NOMO-1 treated with DMSO at 0.1 percent for 48 hours (cell line): ENCODE measurements around the gene LIFR.

Source experiments
- DNase-seq: peaks from one replicate; lab custom pipeline; 2025; ENCODE audit not compliant: unreplicated experiment; lab: John Stamatoyannopoulos, UW

Gene LIFR

DNA sequence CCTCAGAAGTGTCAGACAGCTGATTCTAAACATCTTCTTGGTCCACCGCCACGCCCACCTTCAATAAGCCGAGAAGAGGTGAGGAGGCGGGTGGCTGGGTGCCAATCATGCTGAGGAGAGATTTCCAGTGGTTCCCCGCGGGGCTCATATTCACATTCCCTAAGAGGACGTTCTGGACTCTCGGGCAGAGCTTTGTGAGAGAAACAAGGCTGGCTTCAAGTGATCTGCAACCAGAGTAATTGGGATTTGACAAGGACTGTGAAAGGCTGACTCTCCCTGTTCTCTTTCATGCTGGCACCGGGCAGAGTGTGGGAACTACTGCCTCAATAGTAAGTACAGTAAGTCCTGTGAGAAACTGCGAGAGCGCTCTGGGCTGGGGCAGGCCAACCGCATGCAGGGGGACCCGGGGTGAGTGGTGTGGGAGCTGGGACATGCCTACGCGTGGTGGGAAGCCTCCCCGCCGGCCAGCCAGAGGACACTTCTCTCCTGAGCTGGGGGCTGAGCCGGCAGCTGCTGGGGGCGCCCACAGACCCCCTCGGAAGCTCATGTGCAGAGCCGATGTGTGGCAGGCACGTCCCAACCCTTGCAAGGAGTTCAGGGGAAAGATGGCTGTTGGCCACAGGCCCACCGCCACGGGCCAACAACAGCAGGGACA lies 110.9 kb downstream of the LIFR start:
- no peak for DNase-seq

DNA sequence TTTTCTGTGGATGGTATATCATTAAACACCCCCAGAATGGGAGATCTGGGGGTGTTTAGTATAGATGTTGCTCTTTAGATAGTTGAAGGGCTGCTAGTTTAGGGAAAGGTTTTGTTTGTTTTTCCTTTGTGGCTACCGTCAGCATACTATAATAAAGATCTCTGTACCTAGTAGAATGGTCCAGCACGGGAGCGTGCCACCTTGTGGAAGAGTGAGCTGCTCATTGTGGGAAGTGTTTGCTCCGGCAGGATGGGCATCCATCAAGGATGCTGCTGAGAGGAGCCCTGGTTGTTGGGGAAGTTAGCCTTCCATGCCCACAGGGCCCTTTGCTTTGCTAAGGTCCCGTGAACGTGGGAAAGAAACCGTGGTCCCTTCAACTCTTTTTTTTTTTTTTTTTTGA lies 113.1 kb downstream of the LIFR start:
- DNase-seq: no peak

DNA sequence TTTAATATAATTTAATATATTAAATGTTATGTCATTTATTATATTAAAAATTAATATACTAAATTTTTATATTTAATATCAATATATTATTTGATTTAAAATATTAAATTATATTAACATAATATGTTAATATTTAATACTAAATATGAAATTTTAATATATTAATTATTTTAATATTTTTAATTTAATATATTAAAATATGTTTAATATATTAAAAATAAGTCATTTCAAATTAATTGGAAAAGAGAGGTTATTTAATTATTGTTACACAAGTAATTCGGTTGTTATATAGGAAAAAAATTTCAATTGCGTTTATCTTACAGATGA lies 114.2 kb downstream of the LIFR start:
- no peak for DNase-seq

DNA sequence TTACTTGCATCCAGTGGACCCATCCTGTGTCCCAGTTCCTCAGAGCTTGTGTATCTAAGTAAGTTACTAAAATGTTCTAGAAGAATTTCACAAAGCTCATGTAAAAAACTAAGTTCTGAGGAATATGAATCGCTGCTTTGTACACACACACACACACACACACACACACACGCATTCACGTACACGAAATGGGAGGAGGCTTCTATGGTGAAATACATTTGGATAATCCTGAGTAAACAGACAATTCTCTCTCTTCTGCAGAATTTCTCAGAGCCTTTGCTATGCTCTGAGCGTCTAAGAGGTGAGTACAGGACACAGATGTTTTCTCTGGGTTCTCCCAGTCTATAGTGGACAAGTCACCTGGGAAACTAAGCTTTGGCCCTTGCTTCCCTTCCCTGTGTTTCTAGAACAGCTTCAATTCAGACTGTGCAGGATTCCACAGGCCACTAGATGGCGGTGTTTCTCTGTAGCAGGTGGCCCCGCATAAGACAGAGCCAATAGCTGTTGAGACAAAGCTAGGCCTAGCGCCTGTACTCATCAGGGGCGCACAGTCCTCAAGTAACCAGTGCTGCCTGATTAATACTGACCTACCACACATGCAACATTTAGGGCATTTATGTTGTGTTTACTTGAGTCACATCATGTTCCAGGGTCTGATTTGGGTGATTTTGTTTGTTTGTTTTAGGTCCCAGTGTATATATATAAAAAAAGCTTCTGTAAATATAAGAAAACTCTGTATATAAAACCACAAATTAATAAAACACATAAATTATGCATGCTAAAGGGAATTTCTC lies 114.8 kb downstream of the LIFR start:
- peak; percentile 98 for DNase-seq

DNA sequence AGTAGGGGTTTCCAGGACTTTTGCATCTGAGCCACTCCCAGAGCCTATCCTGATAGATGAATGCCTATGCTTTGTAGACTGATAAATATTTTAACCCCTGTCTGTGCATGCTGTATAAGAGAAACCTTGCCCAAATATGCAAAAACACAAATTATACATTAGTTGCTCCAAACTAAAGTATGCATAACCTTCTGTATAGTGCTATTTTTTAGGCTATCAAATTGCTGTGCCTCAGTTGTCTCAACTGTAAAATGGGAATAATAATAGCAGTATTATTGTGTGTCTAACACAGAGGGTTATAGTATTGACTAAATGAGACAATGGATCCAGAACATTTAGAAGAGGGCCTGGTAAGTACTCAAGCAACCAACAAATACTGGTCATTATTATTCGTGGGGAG lies 117.7 kb downstream of the LIFR start:
- DNase-seq: no peak

DNA sequence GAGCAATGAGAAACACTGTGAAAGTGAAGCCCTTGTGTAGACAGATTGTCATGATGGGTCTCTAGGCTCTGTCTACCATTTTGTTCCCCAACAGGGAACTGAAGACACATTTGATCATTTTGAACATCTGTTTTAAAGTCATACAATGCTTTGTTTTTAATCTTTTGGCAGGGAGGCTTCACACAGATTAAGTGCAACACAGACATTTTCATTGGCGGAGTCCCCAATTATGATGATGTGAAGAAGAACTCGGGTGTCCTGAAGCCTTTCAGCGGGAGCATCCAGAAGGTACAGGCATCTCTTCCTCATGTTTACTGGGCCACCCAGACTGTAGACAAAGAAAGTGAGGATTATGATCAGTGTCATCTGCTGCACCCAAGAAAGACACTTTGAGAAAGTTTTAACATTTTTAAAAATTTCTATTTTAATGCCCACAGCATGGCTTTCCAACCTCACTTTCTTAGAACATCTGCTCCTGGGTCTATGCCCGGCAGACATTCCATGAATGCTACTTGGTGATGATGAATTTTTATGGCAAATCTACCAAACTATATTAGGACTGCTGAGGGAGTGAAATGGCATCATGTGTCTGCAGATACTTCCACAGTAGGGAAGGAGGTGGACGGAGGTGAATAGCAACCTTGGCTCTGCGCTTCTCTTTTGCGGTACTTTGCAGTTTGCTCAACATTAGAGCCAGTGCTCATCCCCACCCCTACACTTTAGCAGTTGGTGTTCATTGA lies 121.3 kb downstream of the LIFR start:
- DNase-seq: no peak

DNA sequence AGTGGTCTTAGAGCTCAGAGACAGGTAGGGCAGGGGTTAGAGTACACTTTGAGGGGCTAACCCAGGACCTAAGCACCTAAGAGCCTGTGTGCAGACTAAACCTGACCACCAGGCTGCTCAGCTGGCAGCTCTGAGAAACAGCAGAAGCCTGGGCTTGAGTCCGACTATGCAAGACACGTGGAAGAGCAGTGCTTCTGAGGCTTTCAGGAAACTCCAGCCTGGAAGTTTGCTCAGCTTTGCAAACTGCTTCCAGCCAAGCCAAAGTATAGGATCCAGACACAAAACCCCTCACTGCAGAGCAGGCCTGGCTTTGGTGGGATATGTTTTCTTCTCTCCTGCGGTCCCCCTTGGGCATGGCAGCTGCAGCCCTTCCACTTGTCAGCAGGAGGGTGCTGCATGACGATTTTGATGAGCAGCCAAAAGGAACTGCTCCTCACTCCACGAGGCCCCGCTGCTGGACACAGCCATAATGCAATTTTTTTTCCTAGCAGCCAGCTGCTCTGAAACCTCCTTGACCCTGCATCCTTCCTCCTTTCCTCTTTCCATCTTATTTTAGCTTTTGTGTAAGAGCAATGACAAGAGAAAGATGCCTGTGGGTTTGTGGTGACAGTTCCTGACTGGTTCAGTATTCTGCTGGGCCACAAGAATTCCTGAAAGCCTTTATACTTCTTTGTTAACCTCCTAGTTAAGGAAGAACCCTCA lies 123.1 kb downstream of the LIFR start:
- DNase-seq: no peak

DNA sequence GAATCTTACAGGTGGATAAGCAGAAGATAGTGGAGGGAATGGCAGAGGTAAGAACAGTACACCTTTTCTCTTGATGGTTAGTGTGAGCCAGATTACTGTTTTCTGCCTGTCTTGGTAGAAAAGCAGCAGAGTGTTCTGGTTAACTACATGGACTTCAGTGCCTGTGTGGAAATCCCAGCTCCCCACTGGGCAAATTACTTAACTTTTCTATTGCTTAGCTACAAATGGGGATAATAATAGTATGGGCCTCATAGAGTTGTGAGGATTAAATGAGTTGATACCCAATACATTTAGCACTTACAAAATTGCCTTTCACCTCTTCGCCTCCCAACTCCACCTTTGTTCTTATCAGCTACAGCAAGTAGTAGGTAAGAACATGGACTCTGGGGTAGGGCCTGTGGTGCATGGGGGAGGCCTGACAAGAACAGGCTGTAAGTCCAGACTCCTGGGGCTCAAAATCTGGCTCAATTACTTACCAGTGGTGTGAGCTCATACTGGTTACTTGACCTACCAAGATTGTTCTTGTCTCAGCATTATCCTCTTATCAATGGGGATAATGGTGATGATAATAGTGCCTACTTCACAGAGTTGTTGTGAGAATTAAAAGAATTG lies 125.1 kb downstream of the LIFR start:
- no peak for DNase-seq

DNA sequence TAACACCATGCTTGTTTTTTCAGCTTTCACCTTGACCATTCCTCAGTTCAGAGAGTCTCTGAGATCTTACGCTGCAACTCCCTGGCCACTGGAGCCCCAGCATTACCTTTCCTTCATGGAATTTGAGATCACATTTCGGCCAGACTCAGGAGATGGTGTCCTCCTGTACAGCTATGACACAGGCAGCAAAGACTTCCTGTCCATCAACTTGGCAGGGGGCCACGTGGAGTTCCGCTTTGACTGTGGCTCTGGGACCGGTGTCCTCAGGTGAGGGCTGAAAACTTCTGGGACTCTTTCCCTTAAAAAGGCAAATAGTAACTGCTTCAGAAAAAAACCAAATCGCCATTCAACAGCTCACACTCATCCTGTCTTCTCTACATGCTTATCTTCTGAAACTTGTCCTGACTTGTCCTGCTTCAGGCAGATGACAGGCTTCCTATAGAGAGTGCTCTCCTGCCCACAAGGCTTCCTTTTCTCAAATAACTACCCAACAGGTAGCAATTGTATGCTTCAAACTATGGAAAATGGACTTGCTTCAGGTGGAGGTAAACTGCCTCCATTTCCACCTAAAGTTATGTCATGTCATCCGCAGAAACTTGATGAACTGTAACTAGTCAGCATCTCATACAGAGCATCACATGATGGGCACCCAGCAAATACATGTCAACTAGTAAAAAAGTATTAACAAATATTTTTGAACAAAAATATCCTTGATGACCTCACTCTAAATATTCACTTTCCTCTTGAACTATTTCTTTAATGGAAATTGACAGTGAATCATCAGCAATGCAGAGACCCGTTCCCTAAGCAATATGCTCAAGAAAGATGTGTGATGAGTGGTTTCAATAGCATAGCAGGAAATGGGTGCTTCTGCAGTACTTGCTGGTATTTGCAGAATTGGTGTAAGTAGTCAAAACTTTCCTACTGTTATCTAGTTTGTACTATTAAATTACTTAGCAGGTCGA lies 129.2 kb downstream of the LIFR start:
- DNase-seq: no peak

DNA sequence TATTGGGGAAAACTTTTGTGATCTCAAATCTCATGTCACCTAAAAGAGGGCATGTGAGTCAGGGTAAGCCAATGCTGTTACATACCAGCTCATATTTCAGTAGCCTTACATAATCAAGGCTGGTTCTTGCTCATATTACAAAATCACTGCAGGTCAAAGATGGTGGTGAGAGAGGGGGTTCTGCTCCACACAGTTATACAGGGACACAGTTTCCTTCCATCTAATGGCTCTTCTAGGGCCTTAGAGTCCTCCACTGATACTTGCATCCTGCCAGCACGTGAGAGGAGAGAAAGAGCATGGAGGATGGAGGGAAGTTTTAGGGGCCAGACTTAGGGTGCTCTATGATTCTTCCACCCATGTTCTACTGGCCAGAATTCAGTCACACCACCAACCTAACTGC lies 130.0 kb downstream of the LIFR start:
- no peak for DNase-seq
